ELF-1 (cell line): ENCODE results near the gene ITPKB.
"Not testable (repeated sequence)": the region's sequence is repeated elsewhere in the genome, so short reads cannot be mapped to it uniquely, and the experiment has no call there.

Source experiments
- DNase-seq: peaks from one replicate; pipeline ENCODE4 v3.0.0-alpha.2; 2016; ENCODE audit warnings: low read depth, low spot score

ITPKB gene

GRCh38 chr1:226651041-226651731 lies 87.9 kb downstream of the ITPKB start:
- DNase-seq: no peak

- DNase-seq: no peak
These were observed 88.7 kb downstream of the ITPKB start for GRCh38 chr1:226650236-226650841.

- DNase-seq: no peak
These were observed 89.3 kb downstream of the ITPKB start for GRCh38 chr1:226649780-226650179.

GRCh38 chr1:226649244-226649643 lies 89.8 kb downstream of the ITPKB start:
- no peak for DNase-seq

- no peak for DNase-seq
These were observed 90.7 kb downstream of the ITPKB start for GRCh38 chr1:226648421-226648820.

GRCh38 chr1:226647719-226648118 lies 91.4 kb downstream of the ITPKB start:
- DNase-seq: no peak

- DNase-seq: no peak
These were observed 92.1 kb downstream of the ITPKB start for GRCh38 chr1:226646870-226647449.

GRCh38 chr1:226646026-226646869 lies 92.8 kb downstream of the ITPKB start:
- DNase-seq: no peak

- no peak for DNase-seq
These were observed 93.7 kb downstream of the ITPKB start for GRCh38 chr1:226645279-226645976.

GRCh38 chr1:226644541-226645176 lies 94.4 kb downstream of the ITPKB start:
- no peak for DNase-seq

GRCh38 chr1:226643611-226644540 lies 95.2 kb downstream of the ITPKB start:
- DNase-seq: no peak

GRCh38 chr1:226643177-226643576 lies 95.9 kb downstream of the ITPKB start:
- DNase-seq: peak; percentile 60

GRCh38 chr1:226642421-226642820 lies 96.7 kb downstream of the ITPKB start:
- no peak for DNase-seq

GRCh38 chr1:226641671-226642231 lies 97.3 kb downstream of the ITPKB start:
- DNase-seq: no peak

- peak; percentile 53 for DNase-seq
These were observed 98.6 kb downstream of the ITPKB start for GRCh38 chr1:226640321-226641136.

GRCh38 chr1:226639631-226640061 lies 99.4 kb downstream of the ITPKB start:
- no peak for DNase-seq

- not testable (repeated sequence) for DNase-seq
These were observed 99.9 kb downstream of the ITPKB start for GRCh38 chr1:226639206-226639605.

- no peak for DNase-seq
These were observed 100.5 kb downstream of the ITPKB start for GRCh38 chr1:226638608-226639007.
